SHP77 treated with DMSO at 0.1 percent for 48 hours (cell line): ENCODE data around the gene ACVR1B.
A peak's percentile ranks its signal among the peaks of the same experiment; 100 is the strongest.

ENCODE experiments used
- DNase-seq: peaks from one replicate; lab custom pipeline; 2025; lab: John Stamatoyannopoulos, UW

ACVR1B gene

GRCh38 chr12:52023182-52023975 is 71.9 kb downstream of the ACVR1B start:
- DNase-seq: peak; percentile 27

GRCh38 chr12:52023976-52024688 is 72.6 kb downstream of the ACVR1B start:
- no peak for DNase-seq

GRCh38 chr12:52024845-52025230 is 73.3 kb downstream of the ACVR1B start:
- no peak for DNase-seq

- no peak for DNase-seq
These were observed 74.8 kb downstream of the ACVR1B start for GRCh38 chr12:52026263-52026662.

- no peak for DNase-seq
These were observed 75.8 kb downstream of the ACVR1B start for GRCh38 chr12:52027085-52027843.

GRCh38 chr12:52029685-52030084 is 78.2 kb downstream of the ACVR1B start:
- peak; percentile 14 for DNase-seq

GRCh38 chr12:52032446-52032803 is 80.9 kb downstream of the ACVR1B start:
- DNase-seq: no peak

GRCh38 chr12:52032804-52033445 is 81.4 kb downstream of the ACVR1B start:
- peak; percentile 84 for DNase-seq

- DNase-seq: no peak
These were observed 82.1 kb downstream of the ACVR1B start for GRCh38 chr12:52033446-52034140.

GRCh38 chr12:52035190-52035589 is 83.7 kb downstream of the ACVR1B start:
- DNase-seq: no peak

- no peak for DNase-seq
These were observed 84.4 kb downstream of the ACVR1B start for GRCh38 chr12:52035926-52036325.

GRCh38 chr12:52036587-52037171 is 85.2 kb downstream of the ACVR1B start:
- DNase-seq: no peak

- no peak for DNase-seq
These were observed 85.9 kb downstream of the ACVR1B start for GRCh38 chr12:52037248-52037861.

GRCh38 chr12:52038447-52038846 is 86.9 kb downstream of the ACVR1B start:
- no peak for DNase-seq

- no peak for DNase-seq
These were observed 89.5 kb downstream of the ACVR1B start for GRCh38 chr12:52041035-52041434.

- no peak for DNase-seq
These were observed 90.2 kb downstream of the ACVR1B start for GRCh38 chr12:52041695-52042123.

- peak; percentile 71 for DNase-seq
These were observed 91.3 kb downstream of the ACVR1B start for GRCh38 chr12:52042706-52043385.

- DNase-seq: peak; percentile 20
These were observed 92.1 kb downstream of the ACVR1B start for GRCh38 chr12:52043386-52044212.

GRCh38 chr12:52044292-52044983 is 92.9 kb downstream of the ACVR1B start:
- DNase-seq: no peak
